NCI-H82 treated with DMSO at 0.1 percent for 48 hours (cell line): ENCODE measurements around the gene HPSE.

Source experiments
- DNase-seq: peaks from one replicate; lab custom pipeline; 2025; ENCODE audit not compliant: unreplicated experiment; lab: John Stamatoyannopoulos, UW

HPSE gene

DNA sequence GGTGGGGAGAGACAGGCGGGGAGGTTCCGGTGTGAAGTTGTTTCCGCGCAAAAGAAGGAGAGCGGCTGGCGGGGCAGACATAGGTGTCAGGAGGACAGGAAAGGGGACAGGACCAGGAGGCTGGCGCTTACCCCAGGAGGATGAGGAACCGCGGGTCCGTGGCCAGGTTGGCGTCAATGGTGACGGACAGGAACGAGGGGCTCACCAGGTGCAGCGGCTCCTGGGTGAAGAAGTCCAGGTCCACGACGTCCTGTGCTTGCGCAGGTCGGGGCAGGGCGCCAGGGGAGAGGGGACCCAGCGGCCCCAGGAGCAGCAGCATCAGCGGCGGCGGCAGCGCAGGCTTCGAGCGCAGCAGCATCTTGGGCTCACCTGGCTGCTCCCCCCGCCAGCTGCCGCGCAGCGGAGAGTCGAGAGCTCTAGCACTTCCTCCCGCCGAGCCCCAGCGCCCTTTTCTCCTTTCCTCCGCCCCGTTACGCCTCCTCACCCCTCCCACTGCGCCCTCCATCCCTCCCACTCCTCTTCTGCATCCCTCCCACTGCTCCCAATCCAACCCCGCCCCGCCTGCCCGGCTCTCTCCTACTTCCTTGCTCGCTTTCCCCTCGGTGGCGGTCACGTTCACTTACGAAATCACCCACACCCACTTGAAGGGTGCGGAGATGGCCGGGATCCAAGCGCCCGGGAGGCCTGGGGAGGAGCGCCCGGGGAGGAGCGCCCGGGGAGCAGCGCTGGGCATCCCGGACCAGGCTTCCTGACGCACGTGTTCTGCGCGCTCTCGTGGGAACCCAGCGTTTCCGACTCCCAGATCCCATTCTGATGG lies at the start of gene HPSE:
Gene HPSE, minus strand, starts transcription at position 424 of the 817 bp plus-strand sequence. Its CDS starts 66 bp downstream, at position 358.
- DNase-seq = peak; percentile 40

DNA sequence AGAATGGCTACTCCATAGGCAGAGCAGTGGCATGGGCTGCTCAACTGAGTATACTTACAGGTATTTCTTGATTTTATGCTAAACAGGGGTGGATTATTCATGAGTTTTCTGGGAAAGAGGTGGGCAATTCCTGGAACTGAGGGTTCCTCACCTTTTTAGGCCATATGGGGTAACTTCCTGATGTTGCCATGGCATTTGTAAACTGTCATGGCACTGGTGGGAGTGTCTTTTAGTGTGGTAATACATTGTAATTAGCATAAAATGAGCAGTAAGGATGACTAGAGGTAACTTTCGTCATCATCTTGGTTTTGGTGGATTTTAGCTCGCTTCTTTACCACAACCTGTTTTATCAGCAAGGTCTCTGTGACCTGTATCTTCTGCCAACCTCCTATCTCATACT lies 48.2 kb upstream of the HPSE start:
- no peak for DNase-seq

DNA sequence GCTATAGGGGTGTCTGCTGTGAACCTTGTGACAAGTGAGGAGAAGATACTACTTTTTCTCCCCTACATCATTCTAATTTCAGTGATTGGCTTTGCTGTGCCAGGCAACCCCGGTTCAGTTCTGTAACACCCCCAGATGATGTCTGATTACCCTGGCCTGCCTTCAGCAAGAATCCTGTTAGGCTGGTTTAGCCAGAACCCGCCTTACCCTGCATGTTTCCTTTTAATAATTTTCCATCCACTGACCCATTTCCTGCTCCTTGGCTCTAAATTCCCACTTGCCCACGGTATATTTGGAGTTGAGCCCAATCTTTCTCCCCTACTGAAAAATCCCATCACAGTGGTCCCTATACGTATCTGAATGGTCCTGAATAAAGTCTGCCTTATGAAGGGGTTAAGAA lies 46.5 kb upstream of the HPSE start:
- no peak for DNase-seq

DNA sequence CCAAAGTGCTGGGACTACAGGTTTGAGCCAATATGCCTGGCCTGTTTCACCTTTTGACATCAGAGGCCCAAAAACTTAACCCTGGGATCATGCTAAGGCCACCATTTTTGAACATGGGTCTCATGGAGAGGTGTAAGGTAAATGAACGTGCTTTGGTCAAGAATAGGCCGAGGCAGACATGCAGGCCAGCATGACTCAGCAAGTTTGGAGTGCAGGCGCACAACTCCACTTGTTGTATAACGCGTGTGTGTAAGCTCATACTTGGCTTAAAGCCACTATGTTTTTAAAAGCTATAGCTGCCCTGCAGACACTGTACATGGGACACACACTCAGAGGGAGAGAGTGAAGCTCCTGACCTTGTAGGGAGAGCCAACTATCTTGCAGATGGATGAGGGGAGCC lies 43.8 kb upstream of the HPSE start:
- no peak for DNase-seq

DNA sequence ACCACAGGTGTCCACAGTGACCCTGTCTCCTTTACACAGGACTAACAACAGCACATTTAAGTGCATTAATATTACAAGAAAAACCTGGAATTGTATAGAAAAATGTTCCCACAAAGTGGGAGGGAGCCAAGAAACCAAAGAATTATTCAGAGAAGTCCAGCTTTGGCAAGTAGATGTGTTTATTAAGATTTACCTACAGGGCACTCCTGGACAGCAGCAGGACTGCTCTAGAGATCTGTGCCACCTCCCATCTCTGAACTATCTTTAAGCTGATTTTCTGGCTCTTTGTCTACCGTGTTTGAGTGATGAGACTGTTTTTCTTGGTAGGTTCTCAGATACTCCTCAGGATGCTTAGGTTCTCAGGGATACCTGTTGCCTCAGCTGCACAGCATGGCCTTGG lies 38.3 kb upstream of the HPSE start:
- DNase-seq = no peak

DNA sequence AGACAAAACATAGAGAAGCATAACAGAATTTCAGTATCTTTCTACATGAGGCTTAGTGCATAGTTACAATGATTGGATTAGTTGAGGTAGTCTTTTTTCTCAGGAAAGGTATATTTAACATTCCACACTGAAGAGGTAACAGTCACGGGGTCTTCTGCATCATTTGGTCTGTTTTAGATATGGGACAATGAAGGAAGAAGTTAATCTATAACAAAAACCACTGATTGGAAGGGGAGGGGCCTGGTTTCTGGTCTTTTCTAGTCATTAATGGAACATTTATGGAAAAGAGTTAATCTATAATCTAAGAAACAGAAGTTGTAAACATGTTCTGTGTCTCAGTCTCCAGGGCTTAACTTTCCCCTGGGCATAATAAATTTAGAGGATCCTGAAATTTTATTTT lies 37.3 kb upstream of the HPSE start:
- DNase-seq = no peak

DNA sequence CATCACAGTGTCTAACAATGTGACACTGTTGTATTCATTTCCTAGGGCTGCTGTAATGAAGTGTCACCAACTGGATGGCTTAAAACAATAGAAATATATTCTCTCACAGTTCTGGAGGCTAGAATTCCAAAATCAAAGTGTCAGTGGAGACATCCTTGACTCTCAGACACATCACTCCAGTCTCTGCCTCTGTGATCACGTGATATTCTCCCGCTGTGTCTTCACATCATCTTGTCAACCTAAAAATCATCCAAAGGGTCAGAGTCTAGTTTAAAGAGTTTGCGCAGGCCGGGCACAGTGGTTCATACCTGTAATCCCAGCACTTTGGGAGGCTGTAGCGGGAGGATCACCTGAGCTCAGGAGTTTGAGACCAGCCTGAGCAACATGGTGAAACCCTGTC lies 36.6 kb upstream of the HPSE start:
- no peak for DNase-seq

DNA sequence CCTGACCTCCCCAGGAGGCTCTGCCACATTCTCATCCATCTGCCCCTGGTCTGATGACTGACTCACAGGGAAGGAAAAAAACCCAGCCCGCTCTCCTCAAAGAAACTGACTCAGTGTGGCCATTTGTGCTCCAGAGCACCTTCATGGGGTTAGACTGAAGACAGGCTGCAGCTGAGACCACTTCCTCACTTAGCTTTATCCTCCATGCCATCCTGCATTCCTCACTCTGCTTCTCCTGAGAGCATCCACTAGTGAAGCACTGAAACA lies 35.9 kb upstream of the HPSE start:
- DNase-seq = no peak

DNA sequence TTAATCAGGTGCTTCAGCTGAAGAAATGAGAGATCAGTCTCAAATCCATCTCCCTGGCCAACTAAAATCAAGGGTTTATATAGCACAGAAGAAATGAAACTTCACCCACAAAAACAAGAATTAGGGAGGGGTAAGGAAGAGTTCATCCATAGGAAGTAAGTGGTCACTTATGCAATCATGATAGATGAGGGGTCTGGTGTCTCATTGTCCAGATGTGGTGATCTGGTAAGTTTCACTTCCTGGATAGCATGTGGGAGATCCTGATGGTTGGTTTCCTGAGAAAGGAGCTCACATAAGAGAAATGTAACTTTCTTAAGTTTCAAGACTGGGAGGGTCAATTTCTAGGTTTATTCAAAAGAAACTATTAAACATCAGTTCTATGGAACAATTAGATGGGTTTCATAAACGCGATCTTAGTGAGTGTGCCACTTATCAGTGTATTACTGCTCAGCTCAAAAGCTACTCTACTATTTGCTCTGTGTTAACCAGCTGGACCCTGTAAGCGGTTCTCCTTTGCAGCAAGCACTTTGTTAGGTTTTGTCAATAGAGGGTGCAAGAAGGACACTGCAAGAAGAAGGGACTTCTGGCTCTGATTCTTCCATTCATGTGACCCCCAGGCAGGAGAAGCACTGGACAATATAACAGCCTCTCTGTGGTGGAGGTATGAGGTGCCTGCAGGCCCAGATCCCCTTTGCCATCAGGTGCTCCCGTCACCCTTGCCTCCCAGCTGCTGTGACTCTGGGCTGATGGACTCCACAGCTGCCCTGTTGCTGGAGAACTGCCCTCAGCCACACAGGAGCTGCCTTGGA lies 35.4 kb upstream of the HPSE start:
- no peak for DNase-seq

DNA sequence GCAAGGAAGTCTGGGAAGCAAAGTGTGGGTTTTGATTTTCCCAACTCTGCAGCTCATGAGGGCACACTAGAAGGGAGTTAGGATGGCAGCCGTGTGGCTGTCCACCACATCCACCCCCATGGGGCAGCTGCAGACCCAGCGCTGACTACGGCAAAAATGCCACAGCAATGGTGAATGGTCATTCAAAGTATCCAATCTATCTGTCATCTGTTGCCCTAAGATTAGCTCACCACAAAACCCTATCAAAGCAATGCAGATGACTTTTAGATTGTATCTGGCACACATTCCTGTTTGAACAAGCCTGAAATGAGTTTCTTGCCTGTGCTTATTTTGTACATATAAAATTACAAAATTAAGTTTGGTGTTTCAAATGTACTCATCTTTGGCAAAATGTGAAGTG lies 29.7 kb upstream of the HPSE start:
- no peak for DNase-seq

DNA sequence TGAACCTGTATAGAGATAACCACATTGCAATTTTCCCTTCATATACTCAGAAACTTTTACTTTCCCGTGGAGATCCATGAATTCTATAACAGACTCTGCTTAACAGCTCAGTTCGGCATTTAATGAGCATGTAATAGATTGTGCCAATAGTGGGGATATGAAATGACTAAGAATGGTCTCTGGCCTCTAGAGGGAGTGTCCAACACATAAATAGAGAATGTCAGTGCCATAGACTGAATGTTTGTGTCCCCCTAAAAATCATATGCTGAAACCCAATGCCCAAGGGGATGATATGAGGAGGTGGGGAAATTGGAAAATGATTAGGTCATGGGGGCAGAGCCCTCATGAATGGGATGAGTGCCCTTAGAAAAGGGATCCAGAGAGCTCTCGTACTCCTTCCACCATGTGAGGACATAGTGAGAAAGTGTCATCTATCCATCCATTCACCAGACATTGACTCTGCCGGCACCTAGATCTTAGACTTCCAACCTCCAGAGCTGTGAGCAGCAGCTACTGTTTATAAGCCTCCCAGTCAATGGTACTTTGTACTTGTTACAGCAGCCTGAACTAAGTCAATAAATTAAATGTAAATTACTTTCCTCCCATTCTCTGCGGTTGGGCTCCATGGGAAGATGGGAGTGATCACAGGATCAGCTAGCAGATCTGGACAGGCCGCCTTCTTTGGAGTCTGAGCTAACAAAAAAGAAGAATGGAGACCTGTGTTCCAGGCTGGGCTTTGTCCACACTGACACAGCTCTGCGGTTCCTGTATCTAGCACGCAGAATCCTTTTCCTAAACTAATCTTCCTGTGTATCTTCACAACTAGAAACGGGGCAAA lies 28.1 kb upstream of the HPSE start:
- DNase-seq = no peak

DNA sequence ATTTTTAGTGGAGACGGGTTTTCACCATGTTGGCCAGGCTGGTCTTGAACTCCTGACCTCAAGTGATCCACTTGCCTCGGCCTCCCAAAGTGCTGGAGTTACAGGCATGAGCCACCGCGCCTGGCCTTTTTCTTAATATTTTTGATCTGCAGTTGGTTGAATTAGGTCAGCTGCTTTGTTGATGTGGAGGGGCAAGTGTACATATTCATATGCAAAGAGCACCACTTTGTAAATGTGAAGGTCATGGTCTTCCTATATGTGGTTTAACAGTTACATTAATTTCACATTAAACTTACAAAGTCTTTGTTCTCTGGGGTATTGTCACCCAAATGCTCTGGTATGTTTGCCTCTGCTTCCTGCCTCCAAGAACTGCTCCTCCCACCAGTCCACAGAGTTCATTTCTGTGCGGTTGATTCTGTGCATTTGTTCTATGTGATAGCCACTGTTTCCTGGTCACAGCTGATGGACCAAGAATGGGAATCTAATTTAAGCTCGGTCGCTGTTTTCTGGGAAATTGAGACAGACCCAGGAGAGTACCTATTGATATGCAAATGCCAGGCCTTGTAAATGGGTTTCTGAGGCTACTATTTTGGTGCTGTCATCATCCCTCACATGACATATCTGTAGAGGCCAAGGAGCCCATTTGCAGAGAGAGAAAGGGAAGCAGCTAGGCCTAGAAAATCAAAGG lies 26.9 kb upstream of the HPSE start:
- DNase-seq = no peak

DNA sequence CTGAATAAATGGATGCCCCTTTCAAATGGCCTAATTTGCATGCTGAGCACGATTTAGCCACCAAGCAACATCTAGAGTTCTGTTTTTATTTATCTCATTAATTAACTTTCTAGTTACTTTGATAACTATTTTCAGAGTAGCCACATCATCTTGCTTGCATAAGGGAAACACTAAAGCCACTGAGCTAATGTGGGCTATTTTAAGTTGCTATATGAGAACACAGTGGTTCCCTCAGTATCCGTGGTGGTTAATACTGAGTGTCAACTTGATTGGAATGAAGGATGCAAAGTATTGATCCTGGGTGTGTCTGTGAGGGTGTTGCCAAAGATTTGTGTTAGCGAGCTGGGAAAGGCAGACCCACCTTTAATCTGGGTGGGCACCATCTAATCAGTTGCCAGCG lies 25.4 kb upstream of the HPSE start:
- no peak for DNase-seq

DNA sequence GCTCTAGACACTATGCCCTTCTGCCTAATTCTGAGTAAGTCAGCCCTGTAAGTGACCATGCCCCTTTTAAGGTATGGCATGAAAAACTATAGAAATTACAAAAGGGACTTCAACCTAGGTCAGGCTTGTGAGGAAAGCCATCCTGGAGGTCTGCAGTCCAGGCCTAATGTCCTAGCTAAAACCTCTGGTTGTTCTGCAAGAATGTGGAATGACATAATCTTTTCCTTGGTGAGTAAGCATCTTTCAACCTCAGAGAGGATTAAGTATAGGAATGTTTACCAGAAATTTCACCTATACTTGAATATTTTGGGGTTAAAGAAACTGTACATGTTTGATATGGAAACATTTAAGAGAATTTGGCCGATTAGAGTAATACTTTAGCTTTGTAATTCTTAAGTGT lies 23.8 kb upstream of the HPSE start:
- DNase-seq = no peak

DNA sequence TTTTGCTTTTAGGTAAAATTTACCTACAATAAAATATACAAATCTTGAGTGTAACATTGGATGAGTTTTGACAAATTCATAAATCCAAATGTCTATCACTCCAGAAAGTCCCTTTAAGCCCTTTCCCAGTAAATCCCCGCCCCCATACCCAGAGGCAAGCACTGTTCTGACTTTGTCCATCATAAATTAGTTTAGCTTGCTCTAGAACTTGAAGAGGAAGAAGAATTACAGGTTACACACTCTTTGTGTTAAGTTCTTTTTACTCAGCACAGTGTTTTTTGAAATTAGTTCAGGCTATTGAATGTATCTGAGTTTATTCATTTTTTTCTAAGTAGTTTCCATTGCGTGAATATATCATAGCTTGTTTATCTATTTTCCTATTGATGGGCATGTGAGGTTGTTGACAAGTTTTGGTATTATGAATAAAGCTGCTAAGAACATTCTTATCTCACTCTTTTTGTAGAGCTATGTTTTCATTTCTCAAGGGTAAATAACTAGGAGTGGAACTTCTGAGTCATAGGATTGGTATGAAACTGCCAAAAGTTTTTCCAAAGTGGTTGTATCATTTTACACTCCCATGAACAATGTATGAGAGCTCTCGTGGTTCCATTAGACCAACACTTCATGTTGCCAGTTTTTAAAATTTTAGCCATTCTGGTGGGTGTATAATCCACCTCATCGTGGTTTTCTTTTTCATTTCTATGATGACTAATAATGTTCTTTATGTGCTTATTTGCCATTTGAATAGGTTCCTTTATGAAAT lies 22.4 kb upstream of the HPSE start:
- DNase-seq = no peak

DNA sequence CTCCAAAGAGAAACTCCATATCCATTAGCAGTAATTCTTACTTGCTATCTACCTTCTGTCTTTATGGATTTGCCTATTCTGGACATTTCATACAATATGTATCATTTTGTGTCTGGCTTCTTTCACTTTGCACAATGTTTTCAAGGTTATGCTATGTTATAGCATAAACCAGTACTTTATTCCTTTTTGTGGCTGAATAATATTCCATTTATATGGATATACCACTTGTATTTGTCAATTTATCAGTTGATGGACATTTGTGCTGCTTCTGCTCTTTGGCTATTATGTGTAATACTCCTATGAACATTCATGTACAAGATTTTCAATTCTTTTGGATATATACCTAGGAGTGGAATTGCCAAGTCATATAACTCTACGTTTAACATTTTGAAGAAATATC lies 18.9 kb upstream of the HPSE start:
- DNase-seq = no peak

DNA sequence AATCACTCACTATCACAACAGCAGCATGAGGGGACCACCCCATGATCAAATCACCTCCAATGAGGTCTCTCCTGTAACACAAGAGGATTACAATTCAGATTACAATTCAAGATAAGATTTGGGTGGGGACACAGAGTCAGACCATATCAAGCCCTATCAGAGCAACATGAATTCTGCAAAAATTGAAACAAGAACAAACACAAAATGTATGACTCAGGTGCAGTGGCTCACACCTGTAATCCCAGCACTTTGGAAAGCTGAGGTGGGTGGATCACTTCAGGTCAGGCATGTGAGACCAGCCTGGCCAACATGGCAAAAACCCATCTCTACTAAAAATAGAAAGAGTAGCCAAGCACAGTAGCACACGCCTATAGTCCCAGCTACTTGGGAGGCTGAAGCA lies 13.4 kb upstream of the HPSE start:
- DNase-seq = no peak

DNA sequence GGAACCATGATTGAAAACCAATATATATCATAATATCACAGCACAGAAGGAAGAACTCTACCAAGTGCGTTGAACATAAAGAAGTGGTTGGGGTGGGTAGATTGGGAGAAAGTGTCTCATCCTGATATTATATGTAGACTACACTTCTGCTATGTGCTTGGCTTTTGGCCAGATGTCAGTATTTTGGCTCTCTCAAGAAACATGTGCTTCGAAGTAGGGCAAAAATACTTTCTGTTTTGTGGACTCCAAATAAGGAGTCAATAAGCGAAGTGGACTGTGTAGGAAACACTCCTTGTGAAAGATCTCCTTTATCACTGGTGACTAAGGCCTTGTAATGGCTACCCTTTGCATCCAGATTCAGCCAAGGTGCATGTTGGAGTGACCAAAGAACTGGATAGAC lies 7.8 kb upstream of the HPSE start:
- no peak for DNase-seq

DNA sequence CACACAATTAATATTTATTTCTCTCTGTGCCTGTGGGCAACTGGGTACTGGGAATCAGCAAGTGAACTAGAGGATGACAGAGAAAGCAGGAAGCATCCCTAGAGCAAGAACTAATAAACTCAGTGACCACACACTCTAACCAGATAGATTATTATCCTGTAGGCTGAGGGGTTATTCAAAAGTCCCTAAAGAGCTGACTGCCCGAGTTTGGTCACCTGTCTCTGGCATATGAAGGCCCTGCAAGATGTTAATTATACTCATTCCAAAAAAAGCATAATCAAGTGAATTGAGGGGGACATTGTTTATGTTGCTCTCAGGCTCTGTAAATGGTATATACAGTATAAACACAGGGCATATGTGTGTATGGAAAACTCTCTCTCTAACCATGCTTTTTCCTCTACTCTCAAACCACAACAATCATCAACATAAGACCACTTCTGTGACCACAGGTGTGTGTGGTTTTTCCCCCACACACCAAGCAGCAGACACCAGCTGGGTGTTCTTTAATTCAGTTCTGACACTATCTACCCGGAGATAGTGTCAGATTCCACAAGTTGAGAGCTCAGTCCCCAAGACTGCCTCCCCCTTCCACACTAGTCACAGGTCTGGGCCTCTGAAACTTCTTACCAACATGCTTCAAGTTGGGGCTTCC lies 6.2 kb upstream of the HPSE start:
- DNase-seq = no peak

DNA sequence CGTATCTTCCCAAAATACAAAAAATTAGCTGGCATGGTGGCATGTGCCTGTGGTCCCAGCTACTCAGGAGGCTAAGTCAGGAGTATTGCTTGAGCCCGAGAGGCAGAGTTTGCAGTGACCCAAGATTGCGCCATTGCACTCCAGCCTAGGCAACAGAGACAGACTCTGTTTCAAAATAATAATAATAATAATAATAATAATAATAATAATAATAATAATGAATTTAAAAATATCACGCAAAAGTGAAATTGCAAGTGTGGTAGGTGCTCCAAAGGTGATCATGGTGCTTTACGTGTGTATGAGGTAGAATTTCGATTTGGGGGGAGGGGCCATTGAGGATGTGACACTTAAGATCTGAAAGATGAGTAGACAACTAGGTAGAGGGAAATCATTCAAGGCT lies 4.9 kb upstream of the HPSE start:
- no peak for DNase-seq
